HepG2 (cell line): Measurements from ENCODE around the gene PCDHGA1. TPM values are rescaled to one million over a fixed set of nuclear protein-coding genes. Genes with fewer than 3 reads are reported as not detected.

Experiments used
- ATAC-seq: fragments of 200-7000 bp; cut with Tn5 transposase; 3 replicates; pipeline ENCODE4 v1.9.1; 2020; ENCODE audit warnings: mild to moderate bottlenecking, moderate library complexity
- BruUV-seq: library from RNA; stranded (reverse); fragments of 400-500 nt; replicated peaks from 2 replicates; lab custom pipeline; 2021; lab: Mats Ljungman, UMichigan
- CTCF ChIA-PET: fragments of 300-600 bp; formaldehyde crosslinking; extraction: SDS; loops from one replicate; lab custom pipeline; 2021; ENCODE audit warnings: low total read pairs, inconsistent platforms, low intra/inter-chr PET ratio; lab: Yijun Ruan, JAX
- POLR2A ChIA-PET: fragments of 350-600 bp; sonication (Branson Sonifier 250); formaldehyde crosslinking; loops from one replicate; lab custom pipeline; 2020; ENCODE audit warnings: antibody characterized with exemption, inconsistent platforms; lab: Yijun Ruan, JAX
- DNase-seq: peaks from one replicate; pipeline ENCODE4 v3.0.0-alpha.2; 2015; ENCODE audit warnings: low spot score
- FAIRE-seq: peaks from 3 replicates; lab custom pipeline; 2011; peaks lifted over from hg19 to GRCh38; lab: Jason Lieb, UNC
- H2AFZ ChIP-seq: one replicate; pipeline ENCODE4 v1.6.1; 2011; ENCODE audit warnings: low read length, inconsistent platforms
- H3K27ac ChIP-seq: fragments of 300-600 bp; 3 replicates; pipeline ENCODE4 v1.8.0; 2011; ENCODE audit warnings: mixed run types, mild to moderate bottlenecking, mixed read lengths, low read length, inconsistent platforms; ENCODE audit not compliant: insufficient read depth; ENCODE audit errors: extremely low read length
- H3K27me3 ChIP-seq, 2 experiments: fragments of 200-600 bp in 1 of 2; 2 replicates in 1 of 2; 3 replicates in 1 of 2; pipeline versions ENCODE4 v1.6.0 to v1.8.0; 2011; ENCODE audit warnings: low read length in 2 of 2, mild to moderate bottlenecking in 2 of 2, moderate library complexity in 2 of 2, inconsistent platforms in 1 of 2; ENCODE audit not compliant: insufficient read depth in 2 of 2, control insufficient read depth in 1 of 2
- H3K36me3 ChIP-seq, 2 experiments: fragments of 200-600 bp in 1 of 2; replicated peaks in 1 of 2; 2 replicates in 1 of 2; 3 replicates in 1 of 2; pipeline versions ENCODE4 v1.5.1 to v1.8.0; 2011; ENCODE audit warnings: low read length in 2 of 2, inconsistent platforms in 1 of 2; ENCODE audit not compliant: insufficient read depth in 2 of 2, control insufficient read depth in 1 of 2
- H3K4me1 ChIP-seq: 2 replicates; pipeline ENCODE4 v1.5.1; 2012; ENCODE audit warnings: low read length, inconsistent platforms; ENCODE audit not compliant: insufficient read depth
- H3K4me2 ChIP-seq: 2 replicates; pipeline ENCODE4 v1.6.0; 2011; ENCODE audit warnings: low read depth, low read length, inconsistent platforms
- H3K4me3 ChIP-seq, 3 experiments: fragments of 200-600 bp in 1 of 3; sonication (generic), shearing (Covaris generic) in 1 of 3; replicated peaks in 1 of 3; 2 replicates each; pipeline ENCODE4 v1.5.1; 2011 to 2016; ENCODE audit warnings: low read length in 3 of 3, inconsistent platforms in 2 of 3, low read depth in 2 of 3, mild to moderate bottlenecking in 2 of 3, control low read depth in 1 of 3, mixed read lengths in 1 of 3; ENCODE audit not compliant: insufficient read depth in 1 of 3
- H3K79me2 ChIP-seq: one replicate; pipeline ENCODE4 v1.6.1; 2011; ENCODE audit warnings: low read length, inconsistent platforms; ENCODE audit not compliant: insufficient read depth
- H3K9ac ChIP-seq: 2 replicates; pipeline ENCODE4 v1.6.0; 2011; ENCODE audit warnings: mild to moderate bottlenecking, low read depth, low read length, inconsistent platforms; ENCODE audit not compliant: insufficient read depth
- H3K9me3 ChIP-seq: 2 replicates; pipeline ENCODE4 v1.5.1; 2012; ENCODE audit warnings: mild to moderate bottlenecking, low read length
- H4K20me1 ChIP-seq: 2 replicates; pipeline ENCODE4 v1.6.0; 2011; ENCODE audit warnings: inconsistent platforms, mild to moderate bottlenecking, low read length, moderate library complexity; ENCODE audit not compliant: insufficient read depth
- LBX2 ChIP-seq: sonication (generic); formaldehyde crosslinking; IDR thresholded peaks from 2 replicates; pipeline ENCODE4 v1.5.0; 2020; ENCODE audit warnings: missing genetic modification reagents, mild to moderate bottlenecking, borderline replicate concordance
- SNRNP70 ChIP-seq: fragments of 200-400 bp; formaldehyde crosslinking; IDR thresholded peaks from 2 replicates; pipeline ENCODE4 v1.6.1; 2017; ENCODE audit warnings: mild to moderate bottlenecking, low read depth, low read length, moderate library complexity
- TRIM24 ChIP-seq: sonication (generic); formaldehyde crosslinking; IDR thresholded peaks from 2 replicates; pipeline ENCODE4 v1.8.0; 2022; ENCODE audit warnings: mild to moderate bottlenecking, missing genetic modification reagents
- ZFP36L2 ChIP-seq: sonication (generic); formaldehyde crosslinking; IDR thresholded peaks from 2 replicates; pipeline ENCODE4 v1.4.0; 2020; ENCODE audit warnings: missing genetic modification reagents
- ZNF180 ChIP-seq: sonication (generic); formaldehyde crosslinking; IDR thresholded peaks from 2 replicates; pipeline ENCODE4 v1.4.0; 2020; ENCODE audit warnings: low read depth, missing genetic modification reagents, borderline replicate concordance
- ZNF260 ChIP-seq: sonication (generic); formaldehyde crosslinking; IDR thresholded peaks from 2 replicates; pipeline ENCODE4 v1.4.0; 2020; ENCODE audit warnings: missing genetic modification reagents, low read depth, mild to moderate bottlenecking, borderline replicate concordance
- ZNF263 ChIP-seq: sonication (generic); formaldehyde crosslinking; IDR thresholded peaks from 2 replicates; pipeline ENCODE4 v1.4.0; 2020; ENCODE audit warnings: missing genetic modification reagents
- ZNF574 ChIP-seq: sonication (generic); formaldehyde crosslinking; IDR thresholded peaks from 2 replicates; pipeline ENCODE4 v1.4.0; 2020; ENCODE audit warnings: missing genetic modification reagents
- ZNF577 ChIP-seq: sonication (generic); formaldehyde crosslinking; IDR thresholded peaks from 2 replicates; pipeline ENCODE4 v1.4.0; 2020; ENCODE audit warnings: mild to moderate bottlenecking, low read depth, missing genetic modification reagents, borderline replicate concordance
- ZNF883 ChIP-seq: sonication (generic); formaldehyde crosslinking; IDR thresholded peaks from 2 replicates; pipeline ENCODE4 v1.5.1; 2020; ENCODE audit warnings: mild to moderate bottlenecking, missing genetic modification reagents; ENCODE audit errors: not compliant biosample characterization
- in situ Hi-C: cut with HindIII; loops from 2 replicates; pipeline ENCODE4 v1.10.0; 2017; ENCODE audit warnings: low pct_unique_long_range_greater_than_20kb; ENCODE audit not compliant: extremely low pct_ligation_motif_present
- intact Hi-C: fragments of 100-400 bp; cut with micrococcal nuclease; formaldehyde crosslinking; loops from one replicate; pipeline ENCODE4 v1.10.0; 2022; ENCODE audit not compliant: unreplicated experiment
- polyA plus RNA-seq, 8 experiments: library from polyadenylated mRNA; depleted of rRNA in 3 of 8; stranded (reverse) in 7 of 8; unstranded in 1 of 8; fragments of >200 nt; fragmentation: Illumina TruSeq in 4 of 8; extraction: Trizol in 4 of 8; gene quantifications; 2 replicates each; pipeline versions ENCODE4 v1.2.1 to v1.2.3, GENCODE V29; 2011 to 2016; ENCODE audit warnings: low read depth in 4 of 8, missing spikeins in 1 of 8, mixed read lengths in 1 of 8; ENCODE audit not compliant: insufficient read depth in 1 of 8
- total RNA-seq, 5 experiments: library from RNA; depleted of rRNA; stranded (reverse); fragments of >200 nt; fragmentation: Illumina TruSeq; extraction: Trizol; gene quantifications; 2 replicates each; pipeline ENCODE4 v1.2.3, GENCODE V29; 2016; ENCODE audit warnings: low read depth in 1 of 5

PCDHGA1 gene
- total and polyA plus RNA-seq, 2 of the 13 experiments (the other 11 are each of a cell fraction or from before 2014, with no cell fraction given): 0.31 to 0.40 TPM

GRCh38 chr5:141479776-141480175 lies 149.5 kb downstream of the PCDHGA1 start:
- no peaks in the 10 kb centered on the region for H3K4me1 ChIP-seq
- no peak overlapping the region for H3K4me2 ChIP-seq
- no peak overlapping the region for H3K27ac ChIP-seq
- no TSS peak for BruUV-seq
- no peak overlapping the region for H3K9ac ChIP-seq
- no peaks in the 10 kb centered on the region for H4K20me1 ChIP-seq
- TF ChIP-seq TRIM24 (CRISPR knock-in tag): no peak
- no peak for TF ChIP-seq ZNF260 (CRISPR knock-in tag)
- TF ChIP-seq ZNF263 (CRISPR knock-in tag): no peak
- no peak for TF ChIP-seq ZFP36L2 (CRISPR knock-in tag)
- no peak for TF ChIP-seq ZNF577 (CRISPR knock-in tag)
- no peak for TF ChIP-seq LBX2
- TF ChIP-seq SNRNP70: no peak
- no peak for TF ChIP-seq ZNF574
- TF ChIP-seq ZNF180 (CRISPR knock-in tag): no peak
- no peak for TF ChIP-seq ZNF883 (CRISPR knock-in tag)
- ATAC-seq: no peak
- H2AFZ ChIP-seq: no peak overlapping the region
- in situ Hi-C loops: no loop called here
- DNase-seq: no peak
- no peaks in the 10 kb centered on the region for H3K79me2 ChIP-seq
- intact Hi-C loops: no loop called here
- ChIA-PET CTCF (no interaction called here), POLR2A (no interaction called here)
- H3K4me3 ChIP-seq: no peak overlapping the region
- H3K9me3 ChIP-seq: no peaks in the 10 kb centered on the region
- FAIRE-seq: no peak
- H3K27me3 ChIP-seq: peaks cover 2 to 14% of the 10 kb centered on the region in 2 experiments; a peak in 2 of 5 replicates
- H3K36me3 ChIP-seq: no peaks in the 10 kb centered on the region
